Measurements from ENCODE around the gene SLAMF9. TPM values are rescaled to one million over a fixed set of nuclear protein-coding genes. Genes with fewer than 3 reads are reported as not detected.

Gene SLAMF9
- total RNA-seq, 1 experiment from 2014 or later: not detected

DNA sequence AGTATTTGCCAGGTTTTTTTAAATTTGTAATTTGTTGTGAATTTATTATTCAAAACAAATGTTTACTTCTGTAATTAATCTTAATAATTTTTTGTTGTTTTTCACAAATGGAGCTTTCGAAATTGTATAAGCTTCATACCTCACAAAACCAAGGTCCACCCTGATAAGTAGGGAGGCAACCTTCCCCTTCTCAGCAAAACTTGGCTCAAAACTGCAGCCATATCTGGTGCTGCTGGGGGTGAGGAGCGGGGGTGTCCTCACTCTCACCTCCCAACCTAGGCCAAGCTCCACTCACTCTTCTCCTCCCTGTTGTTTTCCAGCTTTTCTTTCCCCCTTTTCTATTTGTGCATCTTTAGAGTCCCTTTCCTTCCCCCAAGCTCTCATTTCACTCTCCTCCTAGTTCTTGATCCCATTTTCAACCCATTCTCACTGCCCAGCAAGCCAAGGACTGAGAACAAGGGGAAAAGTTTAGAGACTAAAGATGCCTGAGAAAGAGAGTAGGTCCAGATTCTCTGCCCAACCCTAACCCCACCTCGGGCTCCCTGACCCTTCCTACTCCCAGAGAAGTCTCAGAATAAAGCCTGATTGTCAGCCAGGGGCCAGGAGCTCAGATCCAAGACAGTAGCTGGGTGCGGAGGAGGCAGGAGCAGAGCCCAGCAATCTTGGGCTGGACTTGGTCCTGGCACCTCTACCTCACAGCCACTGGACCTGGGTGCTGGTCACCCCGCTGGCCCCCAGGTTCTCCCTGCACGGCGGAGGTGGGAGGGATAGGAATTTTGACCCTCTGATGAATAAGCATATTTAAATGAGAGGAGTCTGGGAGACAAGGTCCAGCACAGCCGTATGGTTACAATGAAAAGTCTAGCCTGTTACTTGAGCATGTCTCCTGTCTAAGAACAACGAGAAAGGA is 45.8 kb downstream of the SLAMF9 start (continued):
- TF ChIP-seq YY1 (IDR thresholded peaks at IDR 0.05; ENCODE audit: extremely low read depth, insufficient replicate concordance, low read depth, low read length) (no peak), FOSL1 (IDR thresholded peaks at IDR 0.05; ENCODE audit: low read depth) (no peak), JUND (IDR thresholded peaks at IDR 0.05) (no peak), TCF7L2 (IDR thresholded peaks at IDR 0.05; ENCODE audit: borderline replicate concordance, extremely low read depth, insufficient read depth, insufficient read length) (no peak), EGR1 (IDR thresholded peaks at IDR 0.05; ENCODE audit: low read depth) (no peak), SRF (IDR thresholded peaks at IDR 0.05; ENCODE audit: low read depth) (no peak), POLR2AphosphoS5 (IDR thresholded peaks at IDR 0.05; ENCODE audit: low read depth, low read length) (no peak), CBX3 (IDR thresholded peaks at IDR 0.05; ENCODE audit: low read depth) (no peak), SIN3A (IDR thresholded peaks at IDR 0.05; ENCODE audit: low read depth) (no peak)
- TF ChIP-seq, protein P1, sequence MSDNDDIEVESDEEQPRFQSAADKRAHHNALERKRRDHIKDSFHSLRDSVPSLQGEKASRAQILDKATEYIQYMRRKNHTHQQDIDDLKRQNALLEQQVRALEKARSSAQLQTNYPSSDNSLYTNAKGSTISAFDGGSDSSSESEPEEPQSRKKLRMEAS (IDR thresholded peaks at IDR 0.05): no peak
- TF ChIP-seq, protein P2, sequence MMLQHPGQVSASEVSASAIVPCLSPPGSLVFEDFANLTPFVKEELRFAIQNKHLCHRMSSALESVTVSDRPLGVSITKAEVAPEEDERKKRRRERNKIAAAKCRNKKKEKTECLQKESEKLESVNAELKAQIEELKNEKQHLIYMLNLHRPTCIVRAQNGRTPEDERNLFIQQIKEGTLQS (IDR thresholded peaks at IDR 0.05): no peak

DNA sequence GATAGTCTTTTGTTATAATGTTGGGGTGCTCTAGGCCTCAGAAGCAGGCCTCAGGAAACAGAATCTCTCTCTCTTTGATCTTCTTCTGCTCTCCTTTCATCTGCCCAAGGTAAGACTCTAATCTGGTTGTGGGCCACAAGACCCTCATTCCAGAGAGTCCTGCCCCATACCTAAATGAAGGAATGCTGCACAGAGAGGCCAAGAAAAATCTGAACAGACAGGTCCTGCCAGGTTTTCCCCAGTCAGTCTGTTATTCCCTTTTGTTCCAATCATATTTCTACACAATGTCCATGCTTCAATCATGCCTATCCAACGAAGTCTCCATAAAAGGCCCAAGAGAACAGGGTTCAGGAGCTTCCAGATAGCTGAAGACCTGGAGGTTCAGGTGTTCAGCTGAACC is 47.1 kb downstream of the SLAMF9 start:
- intact Hi-C loops (cut with micrococcal nuclease): no loop called here
- Histone ChIP-seq H3K4me2 (ENCODE audit: low read length) (no peak overlapping the region), H3K4me3 (replicated peaks in 1 of 2; ENCODE audit: low read depth in 1 of 2, low read length in 2 of 2) (no peak overlapping the region), H3K79me2 (ENCODE audit: insufficient read depth, low read length) (no peaks in the 10 kb centered on the region), H2AFZ (ENCODE audit: low read depth, low read length, poor library complexity, severe bottlenecking) (no peak overlapping the region), H3K9me3 (ENCODE audit: control insufficient read depth in 1 of 2, insufficient read depth in 1 of 2, low read depth in 1 of 2, low read length in 2 of 2) (no peaks in the 10 kb centered on the region; a peak in 1 of 4 replicates), H3K36me3 (ENCODE audit: control insufficient read depth in 1 of 2, insufficient read depth in 2 of 2, low read length in 2 of 2) (no peaks in the 10 kb centered on the region), H3K9me2 (ENCODE audit: insufficient read depth) (no peaks in the 10 kb centered on the region), H3K27ac (ENCODE audit: low read depth, low read length) (no peak overlapping the region), H3K4me1 (ENCODE audit: control insufficient read depth in 1 of 2, insufficient read depth in 2 of 2, low read length in 2 of 2) (peaks cover 8 to 22% of the 10 kb centered on the region in 2 experiments; a peak in 3 of 4 replicates), H3K27me3 (ENCODE audit: insufficient read depth, low read length) (no peaks in the 10 kb centered on the region), H3K9ac (ENCODE audit: low read length) (no peak overlapping the region), H4K20me1 (ENCODE audit: insufficient read depth) (no peaks in the 10 kb centered on the region)
- DNase-seq (ENCODE audit: low read depth, low spot score) (no peak), ATAC-seq (no peak)
- CTCF ChIA-PET: no interaction called here
- RAD21 ChIA-PET (ENCODE audit: low non-redundant PET in 1 of 2, low total read pairs in 2 of 2, uncharacterized antibody in 2 of 2, unreplicated experiment in 2 of 2): no interaction called here
- POLR2A ChIA-PET: interaction anchor here (1.4 kb wide), 1 partner anchor 18 kb away, joined by 3 read pairs; no protein-coding TSS in a partner anchor
- no TSS peak for BruUV-seq (replicated peaks)
- TF ChIP-seq EZH2phosphoT487 (IDR thresholded peaks at IDR 0.05; ENCODE audit: borderline replicate concordance) (no peak), RAD21 (IDR thresholded peaks at IDR 0.05; ENCODE audit: low read depth) (no peak), ZFX (IDR thresholded peaks at IDR 0.05) (no peak), EGR1 (IDR thresholded peaks at IDR 0.05; ENCODE audit: low read depth) (no peak), POLR2A (IDR thresholded peaks at IDR 0.05; ENCODE audit: borderline replicate concordance, extremely low read depth, insufficient read depth, insufficient read length) (no peak), EZH2 (IDR thresholded peaks at IDR 0.05) (no peak), YY1 (IDR thresholded peaks at IDR 0.05; ENCODE audit: extremely low read depth, insufficient replicate concordance, low read depth, low read length) (no peak), SIN3A (IDR thresholded peaks at IDR 0.05; ENCODE audit: low read depth) (no peak), CEBPB (IDR thresholded peaks at IDR 0.05; ENCODE audit: low read depth) (no peak)
- TF ChIP-seq, protein P1 (IDR thresholded peaks at IDR 0.05): no peak
- TF ChIP-seq, protein P2 (IDR thresholded peaks at IDR 0.05): no peak
- TF ChIP-seq, protein P3, sequence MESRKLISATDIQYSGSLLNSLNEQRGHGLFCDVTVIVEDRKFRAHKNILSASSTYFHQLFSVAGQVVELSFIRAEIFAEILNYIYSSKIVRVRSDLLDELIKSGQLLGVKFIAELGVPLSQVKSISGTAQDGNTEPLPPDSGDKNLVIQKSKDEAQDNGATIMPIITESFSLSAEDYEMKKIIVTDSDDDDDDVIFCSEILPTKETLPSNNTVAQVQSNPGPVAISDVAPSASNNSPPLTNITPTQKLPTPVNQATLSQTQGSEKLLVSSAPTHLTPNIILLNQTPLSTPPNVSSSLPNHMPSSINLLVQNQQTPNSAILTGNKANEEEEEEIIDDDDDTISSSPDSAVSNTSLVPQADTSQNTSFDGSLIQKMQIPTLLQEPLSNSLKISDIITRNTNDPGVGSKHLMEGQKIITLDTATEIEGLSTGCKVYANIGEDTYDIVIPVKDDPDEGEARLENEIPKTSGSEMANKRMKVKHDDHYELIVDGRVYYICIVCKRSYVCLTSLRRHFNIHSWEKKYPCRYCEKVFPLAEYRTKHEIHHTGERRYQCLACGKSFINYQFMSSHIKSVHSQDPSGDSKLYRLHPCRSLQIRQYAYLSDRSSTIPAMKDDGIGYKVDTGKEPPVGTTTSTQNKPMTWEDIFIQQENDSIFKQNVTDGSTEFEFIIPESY (IDR thresholded peaks at IDR 0.05; ENCODE audit: extremely low read depth, insufficient replicate concordance, low read length): no peak
